Measurements from ENCODE around the gene SRP9. TPM values are rescaled to one million over a fixed set of nuclear protein-coding genes. Genes with fewer than 3 reads are reported as not detected.
"Not testable (repeated sequence)": the region's sequence is repeated elsewhere in the genome, so short reads cannot be mapped to it uniquely, and the experiment has no call there.

The SRP9 gene
- total and polyA plus RNA-seq, 2 experiments from 2014 or later = 360 to 414 TPM

- Histone ChIP-seq H2AFZ (no peak overlapping the region), H3K9me3 (ENCODE audit: low read depth) (no peaks in the 10 kb centered on the region), H3K9me2 (replicated peaks; ENCODE audit: insufficient read depth) (no peaks in the 10 kb centered on the region), H3K4me3 (no peak overlapping the region), H3K27ac (peak overlapping the region; percentile 68), H3K4me2 (no peak overlapping the region), H3K79me2 (no peaks in the 10 kb centered on the region), H3K36me3 (replicated peaks; ENCODE audit: insufficient read depth, low read depth) (no peaks in the 10 kb centered on the region), H4K20me1 (ENCODE audit: insufficient read depth, poor library complexity, severe bottlenecking) (no peaks in the 10 kb centered on the region), H3K4me1 (ENCODE audit: insufficient read depth) (peaks cover 14% of the 10 kb centered on the region), H3K27me3 (no peaks in the 10 kb centered on the region)
- TF ChIP-seq EZH2phosphoT487 (IDR thresholded peaks at IDR 0.05; ENCODE audit: low read depth, severe bottlenecking, unreplicated experiment) = no peak
- TF ChIP-seq CTCF (IDR thresholded peaks at IDR 0.05; ENCODE audit: poor library complexity) = no peak
- TF ChIP-seq EZH2 (IDR thresholded peaks at IDR 0.05; ENCODE audit: borderline replicate concordance) = no peak
- DNase-seq (ENCODE audit: low spot score) = no peak
- 79% methylated on average over 9 of the region's 9 CpGs for WGBS (ENCODE audit: low lambda C conversion rate, missing lambda C conversion rate)
These were observed 21.8 kb upstream of the SRP9 start for GRCh38 chr1:225755671-225756319.

GRCh38 chr1:225757927-225758656 is 19.5 kb upstream of the SRP9 start:
- H2AFZ ChIP-seq = no peak overlapping the region
- no peaks in the 10 kb centered on the region for H3K36me3 ChIP-seq (replicated peaks; ENCODE audit: insufficient read depth, low read depth)
- no peak for DNase-seq (ENCODE audit: low spot score)
- H3K4me3 ChIP-seq = no peak overlapping the region
- no peak overlapping the region for H3K27ac ChIP-seq
- no peaks in the 10 kb centered on the region for H3K9me3 ChIP-seq (ENCODE audit: low read depth)
- H3K79me2 ChIP-seq = no peaks in the 10 kb centered on the region
- H3K9me2 ChIP-seq (replicated peaks; ENCODE audit: insufficient read depth) = no peaks in the 10 kb centered on the region
- H3K4me1 ChIP-seq (ENCODE audit: insufficient read depth) = peaks cover 33% of the 10 kb centered on the region
- TF ChIP-seq EZH2 (IDR thresholded peaks at IDR 0.05; ENCODE audit: borderline replicate concordance) (no peak), CTCF (IDR thresholded peaks at IDR 0.05; ENCODE audit: poor library complexity) (no peak), EZH2phosphoT487 (IDR thresholded peaks at IDR 0.05; ENCODE audit: low read depth, severe bottlenecking, unreplicated experiment) (no peak)
- H3K27me3 ChIP-seq = no peaks in the 10 kb centered on the region
- WGBS (ENCODE audit: low lambda C conversion rate, missing lambda C conversion rate) = 81% methylated on average over 10 of the region's 10 CpGs
- H4K20me1 ChIP-seq (ENCODE audit: insufficient read depth, poor library complexity, severe bottlenecking) = no peaks in the 10 kb centered on the region
- H3K4me2 ChIP-seq = no peak overlapping the region

DNA sequence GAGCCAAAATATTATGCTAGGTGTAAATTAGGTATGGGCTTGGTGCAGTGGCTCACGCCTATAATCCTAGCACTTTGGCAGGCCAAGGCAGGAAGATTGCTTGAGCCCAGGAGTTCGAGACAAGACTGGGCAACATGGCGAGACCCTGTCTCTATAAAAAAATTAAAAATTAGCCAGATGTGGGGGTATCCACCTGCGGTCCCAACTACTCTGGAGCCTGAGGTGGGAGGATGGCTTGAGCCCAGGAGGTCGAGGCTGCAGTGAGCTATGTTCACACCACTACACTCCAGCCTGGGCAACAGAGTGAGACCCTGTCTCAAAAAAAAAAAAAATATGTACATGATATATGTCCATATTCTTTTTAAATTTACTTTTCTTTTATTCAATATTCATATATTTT is 17.7 kb upstream of the SRP9 start:
- 97% methylated on average over 5 of the region's 5 CpGs for WGBS (ENCODE audit: low lambda C conversion rate, missing lambda C conversion rate)
- not testable (repeated sequence) for DNase-seq (ENCODE audit: low spot score)

GRCh38 chr1:225760531-225760930 is 17.1 kb upstream of the SRP9 start:
- Histone ChIP-seq H3K79me2 (no peaks in the 10 kb centered on the region), H3K4me3 (no peak overlapping the region), H3K4me2 (no peak overlapping the region), H3K36me3 (replicated peaks; ENCODE audit: insufficient read depth, low read depth) (no peaks in the 10 kb centered on the region), H4K20me1 (ENCODE audit: insufficient read depth, poor library complexity, severe bottlenecking) (no peaks in the 10 kb centered on the region), H3K27me3 (no peaks in the 10 kb centered on the region), H3K9me3 (ENCODE audit: low read depth) (no peaks in the 10 kb centered on the region), H3K27ac (no peak overlapping the region), H3K9me2 (replicated peaks; ENCODE audit: insufficient read depth) (no peaks in the 10 kb centered on the region), H3K4me1 (ENCODE audit: insufficient read depth) (peaks cover 30% of the 10 kb centered on the region), H2AFZ (no peak overlapping the region)
- WGBS (ENCODE audit: low lambda C conversion rate, missing lambda C conversion rate) = 97% methylated on average over 6 of the region's 6 CpGs
- DNase-seq (ENCODE audit: low spot score) = no peak
- TF ChIP-seq EZH2phosphoT487 (IDR thresholded peaks at IDR 0.05; ENCODE audit: low read depth, severe bottlenecking, unreplicated experiment) = no peak
- no peak for TF ChIP-seq EZH2 (IDR thresholded peaks at IDR 0.05; ENCODE audit: borderline replicate concordance)
- TF ChIP-seq CTCF (IDR thresholded peaks at IDR 0.05; ENCODE audit: poor library complexity) = no peak

More for the DNA sequence above, 17.7 kb upstream of the SRP9 start:
- H3K4me1 ChIP-seq (ENCODE audit: insufficient read depth) = peaks cover 35% of the 10 kb centered on the region
- H3K27me3 ChIP-seq; H3K9me3 ChIP-seq (ENCODE audit: low read depth); H3K4me3 ChIP-seq; H3K4me2 ChIP-seq; H3K9me2 ChIP-seq (replicated peaks; ENCODE audit: insufficient read depth); H4K20me1 ChIP-seq (ENCODE audit: insufficient read depth, poor library complexity, severe bottlenecking); H3K27ac ChIP-seq; H3K79me2 ChIP-seq; H3K36me3 ChIP-seq (replicated peaks; ENCODE audit: insufficient read depth, low read depth); H2AFZ ChIP-seq: not testable (repeated sequence)

DNA sequence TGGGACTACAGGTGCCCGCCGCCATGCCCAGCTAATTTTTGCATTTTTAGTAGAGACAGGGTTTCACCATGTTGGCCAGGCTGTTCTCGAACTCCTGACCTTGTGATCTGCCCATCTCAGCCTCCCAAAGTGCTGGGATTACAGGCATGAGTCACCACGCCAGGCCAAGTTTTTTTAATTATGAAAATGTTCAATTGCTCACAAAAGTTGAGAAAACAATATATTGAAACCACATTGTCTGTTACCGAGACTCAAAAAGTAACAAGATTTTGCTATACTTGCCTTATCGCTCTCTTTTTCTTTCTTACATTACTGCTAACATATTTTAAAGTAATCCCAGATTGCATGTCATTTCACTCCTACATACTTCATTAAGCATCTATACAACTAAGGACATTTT is 16.2 kb upstream of the SRP9 start:
- H2AFZ ChIP-seq; H3K9me2 ChIP-seq (replicated peaks; ENCODE audit: insufficient read depth); H3K27me3 ChIP-seq; DNase-seq (ENCODE audit: low spot score); H3K9me3 ChIP-seq (ENCODE audit: low read depth); H4K20me1 ChIP-seq (ENCODE audit: insufficient read depth, poor library complexity, severe bottlenecking); H3K36me3 ChIP-seq (replicated peaks; ENCODE audit: insufficient read depth, low read depth); H3K4me2 ChIP-seq; H3K79me2 ChIP-seq; H3K4me3 ChIP-seq: not testable (repeated sequence)
- peak overlapping the region; percentile 91 for H3K27ac ChIP-seq
- H3K4me1 ChIP-seq (ENCODE audit: insufficient read depth) = peaks cover 31% of the 10 kb centered on the region
- 91% methylated on average over 6 of the region's 6 CpGs for WGBS (ENCODE audit: low lambda C conversion rate, missing lambda C conversion rate)
